NCI-H187 (cell line): Measurements from ENCODE around the gene MAPK6.
"Not testable (repeated sequence)": the region's sequence is repeated elsewhere in the genome, so short reads cannot be mapped to it uniquely, and the experiment has no call there.

Source experiments
- DNase-seq, 2 experiments: peaks; one replicate each; lab custom pipeline; 2025; lab: John Stamatoyannopoulos, UW

Gene MAPK6

GRCh38 chr15:52018693-52019393, at the start of gene MAPK6:
MAPK6 (plus strand) TSS chr15:52019219; CDS start chr15:52046461, 27,242 bp downstream.
- DNase-seq, result peak; percentile 55 to 66

GRCh38 chr15:51969728-51970127, 49.3 kb upstream of the MAPK6 start:
- no peak for DNase-seq

DNA sequence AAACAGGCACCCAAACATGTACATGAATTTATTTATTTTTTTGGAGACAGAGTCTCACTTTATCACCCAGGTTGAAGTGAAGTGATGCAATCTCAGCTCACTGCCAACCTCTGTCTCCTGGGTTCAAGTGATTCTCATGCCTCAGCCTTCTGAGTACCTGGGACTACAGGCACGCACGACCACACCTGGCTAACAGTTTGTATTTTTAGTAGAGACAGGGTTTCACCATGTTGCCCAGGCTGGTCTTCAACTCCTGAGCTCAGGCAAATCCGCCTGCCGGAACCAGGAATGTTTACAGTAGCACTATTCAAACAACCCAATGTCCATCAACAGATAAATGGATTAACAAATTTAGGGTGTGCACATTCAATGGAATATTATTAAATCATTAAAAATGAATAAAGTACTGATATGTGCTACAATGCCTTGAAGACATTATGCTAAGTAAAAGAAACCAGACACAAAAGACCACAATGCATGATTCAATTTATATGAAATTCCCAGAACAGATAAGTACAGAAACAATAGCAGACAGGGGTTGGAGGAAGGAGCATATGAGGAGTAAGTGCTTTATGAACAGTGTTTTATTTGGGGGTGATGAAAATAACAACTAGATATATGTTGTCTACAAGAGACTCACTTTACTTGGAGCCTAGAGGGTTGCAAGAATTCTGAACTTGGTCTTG, 48.7 kb upstream of the MAPK6 start:
- no peak for DNase-seq

DNA sequence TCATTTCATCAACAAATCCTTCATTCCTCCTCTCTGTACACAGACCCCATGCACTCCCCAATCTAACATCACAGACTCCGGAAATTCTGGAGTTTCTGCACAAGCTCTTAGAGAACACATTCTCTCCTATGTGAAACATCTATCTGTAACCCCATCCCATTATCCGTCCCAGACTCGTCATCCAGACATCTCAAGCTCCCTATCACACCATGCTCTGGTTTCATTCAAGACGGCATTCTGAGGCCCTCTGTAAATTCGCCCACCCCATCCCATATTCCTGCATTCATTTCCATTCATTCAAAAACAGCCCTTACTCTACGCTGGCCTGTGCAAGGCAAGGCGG, 48.0 kb upstream of the MAPK6 start:
- no peak for DNase-seq

DNA sequence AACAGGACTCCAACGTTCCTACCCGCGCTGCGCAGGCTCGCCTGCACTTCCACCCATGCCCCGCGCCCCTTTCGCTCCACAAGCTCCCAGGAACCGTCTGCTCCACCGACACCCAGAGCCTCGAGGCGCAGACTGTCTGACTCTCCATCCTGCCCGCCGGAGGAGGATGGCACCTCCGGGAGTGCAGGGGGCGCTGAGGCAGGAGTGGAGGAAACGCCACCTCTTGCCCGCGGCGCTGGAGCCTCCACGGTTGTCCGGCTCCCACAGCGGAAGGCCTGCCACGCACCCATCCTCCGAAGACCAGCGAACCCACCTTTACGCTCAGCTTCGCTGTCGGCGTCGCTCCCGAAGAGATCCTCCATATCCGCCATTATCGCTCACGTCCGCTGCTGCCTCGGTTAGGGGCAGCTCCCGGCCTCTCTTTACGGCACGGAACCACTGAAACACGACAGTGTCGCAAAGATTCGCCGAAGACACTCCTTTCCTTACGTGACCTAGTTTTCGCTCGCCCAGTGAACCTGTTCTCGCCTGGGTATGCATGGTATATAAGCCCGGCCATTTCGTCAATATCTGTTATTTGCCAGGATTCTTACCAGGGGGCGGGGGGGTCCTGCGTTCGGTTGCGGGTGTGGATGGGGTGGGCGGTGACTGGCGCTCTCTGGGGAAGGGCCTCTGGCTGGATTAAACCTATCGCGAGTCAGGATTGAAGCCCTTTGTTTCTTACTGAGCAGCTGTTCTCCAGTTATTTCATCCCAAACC, 47.5 kb upstream of the MAPK6 start, which contains the start of gene LEO1:
TSS of gene LEO1 (minus strand) at position 404 of the 759 bp plus-strand sequence. CDS start at position 371, 33 bp downstream.
- peak; percentile 65 to 68 for DNase-seq

- DNase-seq, result no peak
Observed at GRCh38 chr15:51973220-51973619, 45.8 kb upstream of the MAPK6 start.

GRCh38 chr15:51973775-51974174, 45.2 kb upstream of the MAPK6 start:
- DNase-seq, result no peak

GRCh38 chr15:51982013-51982769, 36.8 kb upstream of the MAPK6 start:
- no peak for DNase-seq

DNA sequence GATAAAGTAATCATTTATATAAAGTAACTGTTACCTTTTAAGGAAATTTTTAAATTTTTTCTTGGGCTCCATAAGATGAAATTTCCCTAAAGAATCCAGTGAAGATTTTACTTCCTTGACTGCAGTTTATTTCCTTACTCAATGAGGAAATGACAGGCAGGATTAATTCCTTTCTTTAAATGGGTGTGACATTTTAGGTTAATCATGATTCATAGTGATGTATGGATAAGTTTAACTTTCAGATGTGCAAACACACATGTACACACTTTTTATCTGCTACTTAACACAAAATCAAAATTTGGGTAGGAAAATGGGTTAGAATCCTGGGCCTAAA, 36.3 kb upstream of the MAPK6 start:
- DNase-seq, result no peak

DNA sequence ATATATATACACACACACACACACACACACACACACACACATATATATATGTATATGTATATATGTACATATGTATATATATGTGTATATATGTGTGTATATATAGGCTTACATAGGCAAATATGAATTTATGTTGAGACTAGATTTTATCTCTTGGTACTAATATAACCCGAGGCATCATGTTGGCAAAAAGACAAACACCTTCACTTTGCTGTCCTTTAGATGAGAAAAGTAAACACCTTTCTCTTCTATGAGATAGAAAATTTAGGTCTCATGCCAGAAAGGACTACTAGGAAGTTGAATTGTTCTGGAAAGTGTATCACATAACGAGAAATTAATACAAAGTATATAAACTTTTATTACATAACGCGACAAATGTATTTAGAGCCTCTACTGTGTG, 27.9 kb upstream of the MAPK6 start:
- DNase-seq, result no peak

DNA sequence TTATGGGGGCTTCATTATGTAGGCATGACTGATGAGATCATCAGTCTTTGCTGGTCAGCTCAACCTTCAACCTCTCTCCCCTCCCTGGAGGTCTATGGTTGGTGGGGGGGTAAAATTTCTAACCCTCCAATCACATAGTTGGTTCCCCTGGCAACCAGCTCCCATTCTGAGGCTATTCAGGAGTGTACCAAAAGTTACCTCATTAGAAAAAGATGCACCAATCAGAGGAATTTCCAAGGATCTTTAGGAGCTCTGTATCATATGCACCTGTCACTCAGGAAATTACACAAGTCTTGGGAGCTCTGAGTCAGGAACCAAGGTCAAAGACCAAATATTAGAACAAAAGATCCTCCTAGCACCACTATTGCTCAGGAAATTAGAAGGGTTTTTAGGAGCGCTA, 26.1 kb upstream of the MAPK6 start:
- DNase-seq, result no peak

- no peak for DNase-seq
Observed at GRCh38 chr15:52002351-52002750, 16.7 kb upstream of the MAPK6 start.

DNA sequence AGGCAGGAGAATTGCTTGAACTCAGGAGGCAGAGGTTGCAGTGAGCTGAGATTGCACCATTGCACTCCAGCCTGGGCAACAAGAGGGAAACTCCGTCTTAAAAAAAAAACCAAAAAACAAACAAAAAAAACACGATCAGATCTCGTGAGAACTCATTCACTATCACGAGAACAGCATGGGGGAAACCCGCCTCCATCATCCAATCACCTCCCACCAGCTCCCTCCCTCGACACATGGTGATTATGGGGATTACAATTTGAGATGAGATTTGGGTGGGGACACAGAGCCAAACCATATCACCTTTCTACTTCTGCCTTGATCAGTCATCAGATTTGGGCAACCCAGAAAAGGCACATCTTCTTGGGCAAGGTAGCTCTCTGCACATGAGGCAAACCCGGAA, 15.9 kb upstream of the MAPK6 start:
- not testable (repeated sequence) for DNase-seq

- no peak for DNase-seq
Observed at GRCh38 chr15:52003710-52004109, 15.3 kb upstream of the MAPK6 start.

DNA sequence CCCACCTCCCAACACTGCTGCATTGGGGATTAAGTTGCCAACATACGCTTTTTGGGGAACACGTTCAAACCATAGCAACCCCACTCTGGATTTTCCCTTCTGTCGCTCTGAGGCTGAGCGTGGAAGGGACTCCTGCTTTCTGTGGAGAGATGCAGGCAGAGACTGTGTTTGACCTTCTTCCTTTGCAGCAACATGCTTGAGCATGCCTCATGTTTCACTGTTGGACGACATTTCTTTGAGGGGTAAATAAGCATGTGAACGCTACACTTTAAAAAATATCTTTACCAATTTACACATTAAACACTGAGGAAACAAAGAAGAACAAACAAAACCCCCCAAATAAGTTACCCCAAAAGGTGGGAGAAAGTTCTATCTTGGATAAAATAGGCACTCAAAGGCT, 14.2 kb upstream of the MAPK6 start:
- DNase-seq, result no peak

- no peak for DNase-seq
Observed at GRCh38 chr15:52005748-52006701, 13.0 kb upstream of the MAPK6 start.

DNA sequence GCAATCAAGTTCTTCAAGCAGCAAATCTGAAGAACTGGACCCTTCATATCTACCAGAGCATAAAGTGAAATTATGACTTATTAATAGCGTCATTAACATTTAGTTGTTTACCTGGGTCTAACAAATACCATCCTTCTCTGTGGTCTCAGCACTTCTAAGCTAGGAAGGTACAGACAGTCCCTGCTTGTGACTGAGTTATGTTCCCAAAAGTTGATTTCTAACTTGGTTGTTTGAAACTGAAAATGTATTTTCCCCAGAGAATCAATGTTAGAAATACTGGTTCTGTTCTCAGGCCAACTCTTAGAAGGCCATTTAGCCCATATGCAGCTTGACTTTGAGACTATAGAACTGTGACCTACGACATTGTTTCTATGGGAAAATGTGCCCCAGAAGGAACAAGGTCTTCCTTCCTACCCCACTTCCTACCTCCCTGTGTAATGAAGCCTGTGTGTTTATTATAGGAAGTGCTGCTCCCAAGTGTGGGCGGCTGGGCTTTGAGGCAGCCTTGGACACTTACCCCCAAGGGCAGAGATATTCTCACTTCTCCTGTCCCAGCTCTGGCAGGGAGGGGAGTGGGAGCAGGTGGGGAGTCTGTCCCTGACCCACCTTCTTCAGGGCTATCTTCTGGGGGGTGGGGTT, 12.2 kb upstream of the MAPK6 start:
- no peak for DNase-seq

- DNase-seq, result no peak
Observed at GRCh38 chr15:52008359-52008697, 10.7 kb upstream of the MAPK6 start.

DNA sequence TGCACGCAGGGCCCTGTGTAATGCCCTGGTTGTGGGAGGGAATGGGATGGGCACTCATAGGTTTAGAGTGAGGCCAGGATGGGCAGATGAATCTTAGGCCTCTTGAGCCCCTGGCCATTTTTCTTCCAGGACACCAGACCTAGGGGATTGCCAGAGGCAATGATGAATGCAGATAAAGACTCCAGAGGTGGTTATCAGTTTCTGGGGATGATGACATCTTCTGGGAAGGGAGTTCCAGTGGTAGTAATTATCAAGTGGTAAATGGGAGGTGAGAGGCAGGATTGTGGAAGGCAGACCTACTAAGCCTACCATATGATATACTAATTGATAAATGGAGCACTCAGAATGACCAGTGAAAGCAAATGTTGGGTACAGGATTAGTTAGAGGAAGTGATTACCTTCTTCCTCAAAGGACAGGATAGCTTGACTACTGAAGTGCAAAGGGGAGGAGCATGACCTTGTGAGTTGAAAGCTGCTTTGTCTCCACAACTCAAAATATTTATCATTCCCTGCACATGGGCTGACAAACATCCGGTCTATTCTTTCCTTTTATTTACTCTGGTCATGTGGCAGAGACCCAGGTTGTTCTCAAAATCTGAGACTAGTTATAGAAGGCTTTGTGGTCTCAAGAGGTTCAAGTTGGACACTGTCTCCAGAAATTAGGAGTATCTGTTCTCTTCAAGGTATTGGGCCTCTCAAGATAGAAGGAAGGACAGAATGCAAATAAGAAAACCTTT, 10.2 kb upstream of the MAPK6 start:
- no peak for DNase-seq
